ENCODE results near the gene DMRTC1B.
"Not testable (repeated sequence)": the region's sequence is repeated elsewhere in the genome, so short reads cannot be mapped to it uniquely, and the experiment has no call there.

The DMRTC1B gene, protein sequence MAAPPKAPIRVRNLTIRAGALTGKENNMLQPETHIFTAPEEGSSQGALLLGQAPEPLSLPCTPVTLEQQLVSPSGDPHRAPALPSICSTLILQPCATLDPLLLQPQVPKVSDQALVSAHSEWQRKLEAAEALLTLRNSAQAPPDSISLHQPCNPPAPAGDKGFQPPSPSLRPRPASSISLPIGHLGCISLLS

GRCh38 chrX:72776653-72777466, at the start of gene DMRTC1B:
DMRTC1B (plus strand) TSS chrX:72776890; CDS start chrX:72845136, 68,246 bp downstream.
- in situ Hi-C loops (cut with HindIII; ENCODE audit: low pct_unique_long_range_greater_than_20kb, low sequenced_read_pairs); DNase-seq (ENCODE audit: low read depth in 1 of 2, low spot score in 1 of 2): not testable (repeated sequence)

- no peak for DNase-seq (ENCODE audit: low read depth in 1 of 2, low spot score in 1 of 2)
- TF ChIP-seq JUND (IDR thresholded peaks at IDR 0.05; ENCODE audit: low read depth), result no peak
- in situ Hi-C loops (cut with HindIII; ENCODE audit: low pct_unique_long_range_greater_than_20kb, low sequenced_read_pairs), result no loop called here
These were observed 48.8 kb upstream of the DMRTC1B start for GRCh38 chrX:72727846-72728245.

GRCh38 chrX:72733636-72734035, 43.1 kb upstream of the DMRTC1B start:
- in situ Hi-C loops (cut with HindIII; ENCODE audit: low pct_unique_long_range_greater_than_20kb, low sequenced_read_pairs); DNase-seq (ENCODE audit: low read depth in 1 of 2, low spot score in 1 of 2): not testable (repeated sequence)

DNA sequence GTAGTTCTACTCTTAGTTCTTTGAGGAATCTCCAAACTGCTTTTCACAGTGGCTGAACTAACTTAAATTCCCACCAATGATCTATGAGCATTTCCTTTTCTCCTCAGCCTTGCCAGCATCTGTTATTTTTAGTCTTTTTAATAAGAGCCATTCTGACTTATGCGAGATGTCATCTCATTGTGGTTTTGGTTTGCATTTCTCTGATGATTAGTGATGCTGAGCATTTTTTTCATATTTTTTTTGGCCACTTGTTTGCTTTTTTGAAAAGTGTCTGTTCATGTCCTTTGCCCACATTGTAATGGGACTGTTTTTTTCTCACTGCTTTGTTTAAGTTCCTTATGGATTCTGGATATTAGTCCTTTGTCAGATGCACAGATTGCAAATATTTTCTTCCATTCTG, 41.1 kb upstream of the DMRTC1B start:
- in situ Hi-C loops (cut with HindIII; ENCODE audit: low pct_unique_long_range_greater_than_20kb, low sequenced_read_pairs), result no loop called here
- DNase-seq (ENCODE audit: low read depth in 1 of 2, low spot score in 1 of 2), result no peak
- no peak for TF ChIP-seq JUND (IDR thresholded peaks at IDR 0.05; ENCODE audit: low read depth)

GRCh38 chrX:72745546-72745945, 31.1 kb upstream of the DMRTC1B start:
- in situ Hi-C loops (cut with HindIII; ENCODE audit: low pct_unique_long_range_greater_than_20kb, low sequenced_read_pairs); DNase-seq (ENCODE audit: low read depth in 1 of 2, low spot score in 1 of 2): not testable (repeated sequence)

DNA sequence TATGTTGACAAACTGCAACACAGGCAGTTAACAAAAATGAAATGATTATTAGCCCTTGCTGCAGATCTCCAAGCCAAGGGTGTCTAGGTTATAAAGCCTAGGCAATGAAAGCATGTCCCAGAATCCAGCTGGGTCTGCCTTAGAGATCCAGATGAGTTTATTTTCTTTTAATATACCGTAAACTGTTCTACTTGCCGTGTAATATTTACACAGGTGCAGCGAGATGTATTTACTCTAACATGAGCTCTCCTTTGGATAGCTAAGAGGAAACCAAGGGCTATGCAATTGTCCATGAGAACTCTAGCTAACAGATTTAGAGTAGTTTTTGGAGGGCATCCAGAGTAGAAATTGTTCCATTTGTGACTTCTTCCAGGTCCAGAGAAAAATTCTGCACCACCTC, 28.1 kb upstream of the DMRTC1B start:
- in situ Hi-C loops (cut with HindIII; ENCODE audit: low pct_unique_long_range_greater_than_20kb, low sequenced_read_pairs); DNase-seq (ENCODE audit: low read depth in 1 of 2, low spot score in 1 of 2): not testable (repeated sequence)

DNA sequence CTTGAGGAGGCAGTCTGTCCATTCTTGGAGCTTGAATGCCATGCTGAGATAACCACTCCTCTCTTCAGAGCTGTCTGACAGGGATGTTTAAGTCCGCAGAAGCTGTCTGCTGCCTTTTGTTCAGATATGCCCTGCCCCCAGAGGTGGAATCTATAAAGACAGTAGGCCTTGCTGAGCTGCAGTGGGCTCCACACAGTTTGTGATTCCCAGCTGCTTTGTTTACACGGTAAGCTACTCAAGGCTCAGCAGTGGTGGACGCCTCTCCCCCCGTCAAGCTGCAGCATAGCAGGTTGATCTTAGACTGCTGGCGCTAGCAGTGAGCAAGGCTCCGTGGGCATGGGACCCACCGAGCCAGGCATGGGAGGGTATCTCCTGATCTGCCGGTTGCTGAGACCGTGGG, 16.2 kb upstream of the DMRTC1B start:
- in situ Hi-C loops (cut with HindIII; ENCODE audit: low pct_unique_long_range_greater_than_20kb, low sequenced_read_pairs); DNase-seq (ENCODE audit: low read depth in 1 of 2, low spot score in 1 of 2): not testable (repeated sequence)

GRCh38 chrX:72777467-72777790, 739 bp downstream of the DMRTC1B start:
- DNase-seq (ENCODE audit: low read depth in 1 of 2, low spot score in 1 of 2); in situ Hi-C loops (cut with HindIII; ENCODE audit: low pct_unique_long_range_greater_than_20kb, low sequenced_read_pairs): not testable (repeated sequence)

DNA sequence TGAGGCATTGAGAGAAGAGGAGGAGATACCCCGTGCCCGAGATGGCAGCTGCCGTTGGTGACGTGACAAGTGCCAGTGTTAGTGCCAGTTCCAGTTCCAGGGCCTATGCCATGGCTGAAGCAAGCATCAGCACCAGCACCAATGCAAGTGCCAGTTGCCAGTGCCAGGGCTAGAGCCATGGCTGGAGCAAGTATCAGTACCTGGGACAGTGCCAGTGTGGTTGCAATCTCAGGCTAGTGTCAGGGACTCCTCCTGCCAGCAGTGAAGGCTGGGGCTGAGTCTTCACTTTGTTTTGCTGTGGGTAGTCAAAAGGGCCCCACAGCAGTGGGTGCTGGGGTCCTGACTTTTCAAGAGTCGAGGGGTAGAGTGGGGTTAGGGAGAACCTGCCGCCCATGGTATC, 1.5 kb downstream of the DMRTC1B start:
- in situ Hi-C loops (cut with HindIII; ENCODE audit: low pct_unique_long_range_greater_than_20kb, low sequenced_read_pairs); DNase-seq (ENCODE audit: low read depth in 1 of 2, low spot score in 1 of 2): not testable (repeated sequence)

GRCh38 chrX:72782560-72782959, 5.9 kb downstream of the DMRTC1B start, which contains the start of gene FAM236B:
FAM236B (minus strand) TSS chrX:72782660; CDS start chrX:72782560, 100 bp downstream.
- DNase-seq (ENCODE audit: low read depth in 1 of 2, low spot score in 1 of 2); in situ Hi-C loops (cut with HindIII; ENCODE audit: low pct_unique_long_range_greater_than_20kb, low sequenced_read_pairs): not testable (repeated sequence)

GRCh38 chrX:72783365-72783936, 6.8 kb downstream of the DMRTC1B start:
- in situ Hi-C loops (cut with HindIII; ENCODE audit: low pct_unique_long_range_greater_than_20kb, low sequenced_read_pairs); DNase-seq (ENCODE audit: low read depth in 1 of 2, low spot score in 1 of 2): not testable (repeated sequence)

- DNase-seq (ENCODE audit: low read depth in 1 of 2, low spot score in 1 of 2); in situ Hi-C loops (cut with HindIII; ENCODE audit: low pct_unique_long_range_greater_than_20kb, low sequenced_read_pairs): not testable (repeated sequence)
These were observed 7.3 kb downstream of the DMRTC1B start for GRCh38 chrX:72783964-72784363.

DNA sequence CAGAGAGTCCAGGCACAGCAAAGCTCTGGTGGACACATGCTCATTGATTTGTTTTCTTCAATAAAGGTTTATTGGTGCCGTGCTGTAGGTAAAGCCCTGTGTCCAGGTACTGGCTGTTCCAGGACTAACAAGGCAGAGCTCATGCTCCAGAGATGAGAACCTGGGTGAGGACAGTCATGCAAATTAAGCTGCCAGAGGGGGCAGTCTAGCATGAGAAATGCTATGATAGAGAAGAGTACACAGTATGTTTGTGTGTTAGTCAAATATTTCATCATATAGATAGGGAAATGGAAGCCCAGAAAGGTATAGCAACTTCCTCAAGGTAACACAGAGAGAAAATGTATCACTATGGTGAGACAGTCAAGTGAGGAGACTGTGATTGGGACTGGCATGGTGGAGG, 11.5 kb downstream of the DMRTC1B start:
- in situ Hi-C loops (cut with HindIII; ENCODE audit: low pct_unique_long_range_greater_than_20kb, low sequenced_read_pairs); DNase-seq (ENCODE audit: low read depth in 1 of 2, low spot score in 1 of 2): not testable (repeated sequence)

DNA sequence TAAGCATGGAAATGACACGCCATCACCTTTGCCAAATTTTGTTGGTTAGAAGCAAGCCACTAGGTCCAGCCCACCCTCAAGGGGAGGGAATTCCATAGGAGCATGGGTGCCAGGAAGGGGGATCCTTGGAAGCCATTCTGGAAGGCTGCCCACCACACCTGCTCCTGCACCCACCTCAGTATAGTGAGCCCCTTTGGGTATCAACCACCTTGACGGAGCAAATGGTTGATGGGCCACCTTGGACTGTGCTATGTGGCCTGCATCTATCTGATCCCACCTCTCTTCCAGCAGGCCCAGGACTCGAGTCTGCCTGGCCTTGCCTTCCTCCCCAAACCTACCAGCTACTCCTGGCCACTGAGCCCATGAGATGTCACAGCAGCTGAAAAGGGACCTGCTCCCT, 13.7 kb downstream of the DMRTC1B start:
- in situ Hi-C loops (cut with HindIII; ENCODE audit: low pct_unique_long_range_greater_than_20kb, low sequenced_read_pairs); DNase-seq (ENCODE audit: low read depth in 1 of 2, low spot score in 1 of 2): not testable (repeated sequence)

GRCh38 chrX:72808110-72808509, 31.4 kb downstream of the DMRTC1B start, which contains the start of gene FAM236D:
FAM236D (minus strand) TSS chrX:72808210; CDS start chrX:72808110, 100 bp downstream.
- DNase-seq (ENCODE audit: low read depth in 1 of 2, low spot score in 1 of 2); in situ Hi-C loops (cut with HindIII; ENCODE audit: low pct_unique_long_range_greater_than_20kb, low sequenced_read_pairs): not testable (repeated sequence)

- DNase-seq (ENCODE audit: low read depth in 1 of 2, low spot score in 1 of 2); in situ Hi-C loops (cut with HindIII; ENCODE audit: low pct_unique_long_range_greater_than_20kb, low sequenced_read_pairs): not testable (repeated sequence)
These were observed 54.0 kb downstream of the DMRTC1B start for GRCh38 chrX:72830701-72831100.

- in situ Hi-C loops (cut with HindIII; ENCODE audit: low pct_unique_long_range_greater_than_20kb, low sequenced_read_pairs); DNase-seq (ENCODE audit: low read depth in 1 of 2, low spot score in 1 of 2): not testable (repeated sequence)
These were observed 60.8 kb downstream of the DMRTC1B start for GRCh38 chrX:72837532-72837931.

- DNase-seq (ENCODE audit: low read depth in 1 of 2, low spot score in 1 of 2); in situ Hi-C loops (cut with HindIII; ENCODE audit: low pct_unique_long_range_greater_than_20kb, low sequenced_read_pairs): not testable (repeated sequence)
These were observed 106.2 kb downstream of the DMRTC1B start for GRCh38 chrX:72882898-72883297.
